Fibroblast of lung (primary cell): ENCODE data around the gene RASGEF1C. TPM values are rescaled to one million over a fixed set of nuclear protein-coding genes. Genes with fewer than 3 reads are reported as not detected.

Experiments
- DNase-seq, 2 donors: peaks; one replicate each; pipeline versions ENCODE4 v3.0.0 to v3.0.0-alpha.2; 2010; ENCODE audit warnings: low read depth in 2 of 2
- H2AFZ ChIP-seq: 2 replicates; pipeline ENCODE4 v1.5.1; 2012; ENCODE audit warnings: low read length, control low read depth, inconsistent platforms
- H3K27ac ChIP-seq: 2 replicates; pipeline ENCODE4 v1.5.1; 2011; ENCODE audit warnings: low read length, control low read depth; ENCODE audit not compliant: insufficient read depth
- H3K27me3 ChIP-seq: 2 replicates; pipeline ENCODE4 v1.5.1; 2011; ENCODE audit warnings: mild to moderate bottlenecking, low read length; ENCODE audit not compliant: control insufficient read depth, insufficient read depth
- H3K36me3 ChIP-seq: 2 replicates; pipeline ENCODE4 v1.5.1; 2011; ENCODE audit warnings: low read length; ENCODE audit not compliant: control insufficient read depth, insufficient read depth
- H3K4me1 ChIP-seq: 2 replicates; pipeline ENCODE4 v1.5.1; 2011; ENCODE audit warnings: low read length; ENCODE audit not compliant: control insufficient read depth, insufficient read depth; ENCODE audit errors: extremely low read depth
- H3K4me2 ChIP-seq: 2 replicates; pipeline ENCODE4 v1.5.1; 2011; ENCODE audit warnings: low read length, control low read depth; ENCODE audit not compliant: insufficient read depth; ENCODE audit errors: extremely low read depth
- H3K4me3 ChIP-seq, 4 experiments: fragments of 200-600 bp in 1 of 4; sonication (generic) in 1 of 4; replicated peaks in 1 of 4; 2 replicates each; pipeline ENCODE4 v1.5.1; 2011 to 2016; ENCODE audit warnings: low read length in 4 of 4, low read depth in 3 of 4, mild to moderate bottlenecking in 3 of 4, control low read depth in 2 of 4, inconsistent platforms in 1 of 4, mixed read lengths in 1 of 4; ENCODE audit not compliant: insufficient read depth in 1 of 4; ENCODE audit errors: control extremely low read depth in 1 of 4
- H3K79me2 ChIP-seq: 2 replicates; pipeline ENCODE4 v1.5.1; 2012; ENCODE audit warnings: mild to moderate bottlenecking, low read length, inconsistent platforms; ENCODE audit not compliant: control insufficient read depth, insufficient read depth
- H3K9ac ChIP-seq: 2 replicates; pipeline ENCODE4 v1.5.1; 2011; ENCODE audit warnings: mild to moderate bottlenecking, low read length, control low read depth; ENCODE audit not compliant: insufficient read depth
- H3K9me3 ChIP-seq: 2 replicates; pipeline ENCODE4 v1.5.1; 2012; ENCODE audit warnings: low read depth, low read length; ENCODE audit not compliant: control insufficient read depth, insufficient read depth
- H4K20me1 ChIP-seq: 2 replicates; pipeline ENCODE4 v1.5.1; 2011; ENCODE audit warnings: low read length; ENCODE audit not compliant: control insufficient read depth, insufficient read depth; ENCODE audit errors: extremely low read depth
- EZH2 ChIP-seq: IDR thresholded peaks from 2 replicates; pipeline ENCODE4 v1.5.1; 2012; ENCODE audit warnings: low read length, control low read depth, mild to moderate bottlenecking; ENCODE audit errors: missing control alignments
- polyA plus RNA-seq, 2 donors: library from polyadenylated mRNA; depleted of rRNA in 1 of 2; stranded (reverse) in 1 of 2; unstranded in 1 of 2; fragments of >200 nt; gene quantifications; 2 replicates each; pipeline ENCODE4 v1.2.1, GENCODE V29; 2011 to 2012; ENCODE audit warnings: missing spikeins in 1 of 2
- total RNA-seq: library from RNA; depleted of rRNA; stranded (reverse); fragments of >200 nt; gene quantifications from 2 replicates; pipeline ENCODE4 v1.2.1, GENCODE V29; 2014
- TF ChIP-seq, protein P1 (sequence below), 2 donors: IDR thresholded peaks in 1 of 2; conservative IDR thresholded peaks in 1 of 2; 1 replicate in 1 of 2; 2 replicates in 1 of 2; pipeline ENCODE4 v1.5.1; 2011 to 2012; ENCODE audit warnings: low read length in 2 of 2, control low read depth in 1 of 2, inconsistent platforms in 1 of 2, low read depth in 1 of 2, mild to moderate bottlenecking in 1 of 2

Gene RASGEF1C
- total and polyA plus RNA-seq, 2 donors (not counting 1 experiment from before 2014, with no cell fraction given) = under 0.01 TPM; not detected in 1

DNA sequence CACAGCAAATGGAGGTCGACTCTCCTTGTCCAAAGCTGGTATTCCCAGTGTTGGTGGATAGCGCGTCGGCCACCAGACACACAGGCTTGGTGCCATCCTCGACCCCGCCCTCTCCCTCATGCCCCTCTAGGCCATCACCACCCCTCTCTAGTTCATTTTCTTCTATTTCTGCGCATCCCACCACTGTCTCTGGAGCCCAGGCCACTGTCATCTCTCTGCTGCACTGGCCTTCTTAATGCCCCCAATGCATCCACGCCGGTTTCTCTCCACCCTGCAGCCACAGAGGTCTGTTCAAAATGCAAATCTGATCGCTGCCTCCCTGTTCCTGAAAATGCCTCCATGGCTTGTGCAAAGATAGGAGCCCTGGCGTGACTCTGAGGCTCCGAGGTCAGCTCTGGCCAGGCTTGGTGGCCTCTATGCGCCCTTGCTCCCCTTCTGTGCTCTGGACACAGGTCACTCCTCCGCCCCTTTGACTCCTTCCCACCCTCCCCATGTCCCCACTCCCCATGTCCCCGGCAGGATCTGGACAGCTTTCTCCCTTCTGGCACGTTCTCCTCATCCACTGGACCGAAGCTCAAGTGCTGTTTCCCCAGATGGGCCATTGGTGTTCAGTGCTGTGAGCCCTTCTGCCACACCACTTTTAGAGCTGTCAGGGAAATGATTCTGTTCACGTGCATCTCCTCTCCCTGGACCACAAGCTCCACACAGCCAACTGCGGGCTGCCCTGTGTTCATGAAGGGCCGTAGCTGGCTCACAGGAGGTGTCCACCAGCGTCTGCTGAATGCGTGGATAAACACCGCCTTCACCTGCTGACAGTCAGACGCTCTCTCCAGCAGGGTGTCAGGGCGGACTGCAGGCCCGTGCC is 77.9 kb downstream of the RASGEF1C start:
- Histone ChIP-seq H3K79me2 (no peaks in the 10 kb centered on the region), H3K4me3 (no peak overlapping the region), H3K9ac (no peak overlapping the region), H3K4me2 (no peak overlapping the region), H3K36me3 (no peaks in the 10 kb centered on the region), H2AFZ (no peak overlapping the region), H3K27me3 (no peaks in the 10 kb centered on the region), H3K9me3 (no peaks in the 10 kb centered on the region), H3K4me1 (no peaks in the 10 kb centered on the region), H3K27ac (no peak overlapping the region), H4K20me1 (no peaks in the 10 kb centered on the region)
- DNase-seq = no peak
- no peak for TF ChIP-seq EZH2
- TF ChIP-seq, protein P1, sequence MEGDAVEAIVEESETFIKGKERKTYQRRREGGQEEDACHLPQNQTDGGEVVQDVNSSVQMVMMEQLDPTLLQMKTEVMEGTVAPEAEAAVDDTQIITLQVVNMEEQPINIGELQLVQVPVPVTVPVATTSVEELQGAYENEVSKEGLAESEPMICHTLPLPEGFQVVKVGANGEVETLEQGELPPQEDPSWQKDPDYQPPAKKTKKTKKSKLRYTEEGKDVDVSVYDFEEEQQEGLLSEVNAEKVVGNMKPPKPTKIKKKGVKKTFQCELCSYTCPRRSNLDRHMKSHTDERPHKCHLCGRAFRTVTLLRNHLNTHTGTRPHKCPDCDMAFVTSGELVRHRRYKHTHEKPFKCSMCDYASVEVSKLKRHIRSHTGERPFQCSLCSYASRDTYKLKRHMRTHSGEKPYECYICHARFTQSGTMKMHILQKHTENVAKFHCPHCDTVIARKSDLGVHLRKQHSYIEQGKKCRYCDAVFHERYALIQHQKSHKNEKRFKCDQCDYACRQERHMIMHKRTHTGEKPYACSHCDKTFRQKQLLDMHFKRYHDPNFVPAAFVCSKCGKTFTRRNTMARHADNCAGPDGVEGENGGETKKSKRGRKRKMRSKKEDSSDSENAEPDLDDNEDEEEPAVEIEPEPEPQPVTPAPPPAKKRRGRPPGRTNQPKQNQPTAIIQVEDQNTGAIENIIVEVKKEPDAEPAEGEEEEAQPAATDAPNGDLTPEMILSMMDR (conservative IDR thresholded peaks at IDR 0.05 in 1 of 2, IDR thresholded peaks at IDR 0.05 in 1 of 2; ENCODE audit: low read depth in 1 of 2, low read length in 2 of 2) = no peak

DNA sequence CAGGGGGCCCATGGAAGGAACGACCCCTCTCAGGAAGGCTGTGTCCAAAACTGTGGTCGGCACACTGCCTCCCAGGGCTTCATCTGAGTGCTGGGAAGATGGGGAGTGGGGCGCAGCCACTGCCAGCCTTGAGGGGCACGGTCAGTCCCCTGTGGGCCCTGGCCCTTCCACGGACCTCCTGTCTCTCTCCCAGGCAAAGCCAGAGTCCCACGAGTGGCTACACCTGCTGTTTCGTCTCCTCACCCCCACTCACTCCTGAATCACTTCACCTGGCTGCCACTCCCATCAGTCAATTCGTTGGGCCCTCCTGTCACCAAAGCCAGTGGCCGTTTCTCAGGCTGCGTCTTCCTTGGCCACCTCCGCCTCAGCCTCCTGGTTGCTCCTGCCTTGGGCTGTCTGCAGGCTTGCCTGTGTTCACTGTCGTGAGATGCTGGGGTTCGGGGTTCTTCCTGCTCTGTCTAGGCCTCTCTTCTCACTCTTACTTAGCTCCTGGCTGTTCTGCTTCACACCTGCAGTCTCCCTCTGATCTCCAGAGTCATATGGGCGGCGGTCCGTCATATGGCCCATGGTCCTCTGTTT is 78.6 kb downstream of the RASGEF1C start:
- Histone ChIP-seq H3K9ac (no peak overlapping the region), H3K79me2 (no peaks in the 10 kb centered on the region), H3K4me3 (no peak overlapping the region), H3K4me2 (no peak overlapping the region), H3K27me3 (no peaks in the 10 kb centered on the region), H2AFZ (no peak overlapping the region), H4K20me1 (no peaks in the 10 kb centered on the region), H3K9me3 (no peaks in the 10 kb centered on the region), H3K27ac (no peak overlapping the region), H3K4me1 (no peaks in the 10 kb centered on the region), H3K36me3 (no peaks in the 10 kb centered on the region)
- DNase-seq = no peak
- TF ChIP-seq, protein P1 (conservative IDR thresholded peaks at IDR 0.05 in 1 of 2, IDR thresholded peaks at IDR 0.05 in 1 of 2; ENCODE audit: low read depth in 1 of 2, low read length in 2 of 2) = no peak
- TF ChIP-seq EZH2 = no peak

DNA sequence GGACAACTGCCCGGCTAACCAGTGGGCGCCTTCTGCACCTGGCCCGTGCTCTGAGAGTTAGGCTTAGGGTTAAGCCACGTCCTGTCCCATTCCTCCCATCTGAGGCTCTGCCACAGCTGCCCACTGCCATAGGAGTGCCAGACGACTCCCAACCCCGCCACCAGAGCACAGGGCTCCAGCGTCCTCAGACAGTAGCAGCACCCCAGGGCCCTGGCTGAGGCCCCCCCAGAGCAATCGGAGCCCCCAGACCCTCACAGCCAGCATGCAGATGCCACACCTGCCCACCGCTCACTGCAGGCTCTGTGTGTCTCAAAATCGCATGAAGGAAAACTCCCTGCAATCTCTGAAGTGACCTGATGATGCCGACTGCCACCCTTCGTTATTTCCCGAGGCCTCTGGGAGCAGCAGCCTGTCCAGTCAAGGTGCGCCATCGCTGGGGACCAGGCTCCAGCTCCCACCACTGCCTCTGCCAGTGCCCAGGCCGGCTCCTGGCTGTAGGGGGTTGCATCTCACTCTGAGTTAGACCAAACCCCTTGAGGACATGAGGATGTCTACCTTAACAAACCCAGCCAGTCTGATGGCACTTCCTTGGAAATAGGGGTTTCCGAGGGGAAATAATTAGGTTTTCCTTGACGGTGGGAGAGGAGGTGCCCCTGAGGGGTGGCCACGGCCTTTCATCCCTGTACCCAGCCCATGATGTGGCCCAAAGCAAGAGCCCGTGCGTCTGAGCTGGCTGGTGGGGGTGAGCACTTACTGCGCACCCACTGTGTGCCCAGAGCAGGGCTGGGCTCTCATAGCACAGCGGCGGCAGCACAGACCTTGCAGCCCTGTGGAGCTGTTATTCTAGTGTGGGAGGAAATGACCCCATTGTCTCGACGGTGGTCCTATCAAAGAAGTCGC is 79.5 kb downstream of the RASGEF1C start:
- no peak overlapping the region for H3K4me3 ChIP-seq
- no peaks in the 10 kb centered on the region for H4K20me1 ChIP-seq
- no peak overlapping the region for H3K4me2 ChIP-seq
- no peaks in the 10 kb centered on the region for H3K27me3 ChIP-seq
- H3K79me2 ChIP-seq = no peaks in the 10 kb centered on the region
- DNase-seq = no peak
- no peaks in the 10 kb centered on the region for H3K4me1 ChIP-seq
- TF ChIP-seq, protein P1 (conservative IDR thresholded peaks at IDR 0.05 in 1 of 2, IDR thresholded peaks at IDR 0.05 in 1 of 2; ENCODE audit: low read depth in 1 of 2, low read length in 2 of 2) = no peak
- no peak for TF ChIP-seq EZH2
- no peak overlapping the region for H3K27ac ChIP-seq
- no peaks in the 10 kb centered on the region for H3K36me3 ChIP-seq
- H2AFZ ChIP-seq = no peak overlapping the region
- H3K9me3 ChIP-seq = no peaks in the 10 kb centered on the region
- no peak overlapping the region for H3K9ac ChIP-seq
